Testis (tissue), 2 donors: ENCODE measurements around the gene ABHD16A.

Experiments
- CTCF ChIP-seq, 3 experiments: fragments of 450-650 bp in 2 of 3; fragments of 200-600 bp in 1 of 3; sonication (generic) in 1 of 3; IDR thresholded peaks; one replicate each; pipeline ENCODE4 v1.5.1; 2016 to 2019; ENCODE audit warnings: antibody characterized with exemption in 3 of 3, mild to moderate bottlenecking in 2 of 3, moderate library complexity in 1 of 3
- POLR2A ChIP-seq: fragments of 450-650 bp; IDR thresholded peaks from one replicate; pipeline ENCODE4 v1.6.1; 2017; ENCODE audit warnings: antibody characterized with exemption, mild to moderate bottlenecking, moderate library complexity

GRCh38 chr6:31740397-31741223 is 37.5 kb upstream of the ABHD16A start:
- TF ChIP-seq CTCF (IDR thresholded peaks at IDR 0.05), result no peak
- TF ChIP-seq POLR2A, result no peak
